Fibroblast of lung (primary cell): ENCODE data around the gene PALMD. TPM values are rescaled to one million over a fixed set of nuclear protein-coding genes. Genes with fewer than 3 reads are reported as not detected.

ENCODE experiments used
- DNase-seq, 2 donors: peaks; one replicate each; pipeline versions ENCODE4 v3.0.0 to v3.0.0-alpha.2; 2010; ENCODE audit warnings: low read depth in 2 of 2
- H2AFZ ChIP-seq: 2 replicates; pipeline ENCODE4 v1.5.1; 2012; ENCODE audit warnings: low read length, control low read depth, inconsistent platforms
- H3K27ac ChIP-seq: 2 replicates; pipeline ENCODE4 v1.5.1; 2011; ENCODE audit warnings: low read length, control low read depth; ENCODE audit not compliant: insufficient read depth
- H3K27me3 ChIP-seq: 2 replicates; pipeline ENCODE4 v1.5.1; 2011; ENCODE audit warnings: mild to moderate bottlenecking, low read length; ENCODE audit not compliant: control insufficient read depth, insufficient read depth
- H3K36me3 ChIP-seq: 2 replicates; pipeline ENCODE4 v1.5.1; 2011; ENCODE audit warnings: low read length; ENCODE audit not compliant: control insufficient read depth, insufficient read depth
- H3K4me1 ChIP-seq: 2 replicates; pipeline ENCODE4 v1.5.1; 2011; ENCODE audit warnings: low read length; ENCODE audit not compliant: control insufficient read depth, insufficient read depth; ENCODE audit errors: extremely low read depth
- H3K4me2 ChIP-seq: 2 replicates; pipeline ENCODE4 v1.5.1; 2011; ENCODE audit warnings: low read length, control low read depth; ENCODE audit not compliant: insufficient read depth; ENCODE audit errors: extremely low read depth
- H3K4me3 ChIP-seq, 4 experiments: fragments of 200-600 bp in 1 of 4; sonication (generic) in 1 of 4; replicated peaks in 1 of 4; 2 replicates each; pipeline ENCODE4 v1.5.1; 2011 to 2016; ENCODE audit warnings: low read length in 4 of 4, low read depth in 3 of 4, mild to moderate bottlenecking in 3 of 4, control low read depth in 2 of 4, inconsistent platforms in 1 of 4, mixed read lengths in 1 of 4; ENCODE audit not compliant: insufficient read depth in 1 of 4; ENCODE audit errors: control extremely low read depth in 1 of 4
- H3K79me2 ChIP-seq: 2 replicates; pipeline ENCODE4 v1.5.1; 2012; ENCODE audit warnings: mild to moderate bottlenecking, low read length, inconsistent platforms; ENCODE audit not compliant: control insufficient read depth, insufficient read depth
- H3K9ac ChIP-seq: 2 replicates; pipeline ENCODE4 v1.5.1; 2011; ENCODE audit warnings: mild to moderate bottlenecking, low read length, control low read depth; ENCODE audit not compliant: insufficient read depth
- H3K9me3 ChIP-seq: 2 replicates; pipeline ENCODE4 v1.5.1; 2012; ENCODE audit warnings: low read depth, low read length; ENCODE audit not compliant: control insufficient read depth, insufficient read depth
- H4K20me1 ChIP-seq: 2 replicates; pipeline ENCODE4 v1.5.1; 2011; ENCODE audit warnings: low read length; ENCODE audit not compliant: control insufficient read depth, insufficient read depth; ENCODE audit errors: extremely low read depth
- EZH2 ChIP-seq: IDR thresholded peaks from 2 replicates; pipeline ENCODE4 v1.5.1; 2012; ENCODE audit warnings: low read length, control low read depth, mild to moderate bottlenecking; ENCODE audit errors: missing control alignments
- polyA plus RNA-seq, 2 donors: library from polyadenylated mRNA; depleted of rRNA in 1 of 2; stranded (reverse) in 1 of 2; unstranded in 1 of 2; fragments of >200 nt; gene quantifications; 2 replicates each; pipeline ENCODE4 v1.2.1, GENCODE V29; 2011 to 2012; ENCODE audit warnings: missing spikeins in 1 of 2
- total RNA-seq: library from RNA; depleted of rRNA; stranded (reverse); fragments of >200 nt; gene quantifications from 2 replicates; pipeline ENCODE4 v1.2.1, GENCODE V29; 2014
- TF ChIP-seq, protein P1 (sequence below), 2 donors: IDR thresholded peaks in 1 of 2; conservative IDR thresholded peaks in 1 of 2; 1 replicate in 1 of 2; 2 replicates in 1 of 2; pipeline ENCODE4 v1.5.1; 2011 to 2012; ENCODE audit warnings: low read length in 2 of 2, control low read depth in 1 of 2, inconsistent platforms in 1 of 2, low read depth in 1 of 2, mild to moderate bottlenecking in 1 of 2

The PALMD gene
- total and polyA plus RNA-seq, 2 donors (not counting 1 experiment from before 2014, with no cell fraction given), result 1.5 to 31.0 TPM

DNA sequence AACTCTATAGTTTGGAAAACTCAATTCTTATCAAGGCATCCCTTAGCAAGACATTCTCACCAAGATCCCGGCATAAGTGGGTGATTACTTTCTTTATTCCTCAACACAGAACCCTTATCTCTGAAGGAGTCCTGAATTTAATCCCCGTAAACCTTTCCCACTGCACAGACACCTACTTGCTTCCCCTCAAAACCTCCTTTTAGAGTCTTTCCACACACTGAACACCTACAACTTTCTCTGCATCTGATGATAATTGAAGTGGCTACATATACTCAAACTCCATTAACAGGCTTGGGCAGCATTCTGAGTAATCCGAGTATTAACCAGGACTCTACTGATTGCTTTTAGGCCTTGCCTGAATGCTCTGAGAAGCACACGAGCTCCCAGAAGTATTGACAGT is 23.5 kb downstream of the PALMD start:
- H3K9ac ChIP-seq, result no peak overlapping the region
- H4K20me1 ChIP-seq, result no peaks in the 10 kb centered on the region
- H3K79me2 ChIP-seq, result no peaks in the 10 kb centered on the region
- H3K27ac ChIP-seq, result no peak overlapping the region
- peaks cover 5% of the 10 kb centered on the region for H3K4me1 ChIP-seq
- H3K4me2 ChIP-seq, result no peak overlapping the region
- no peaks in the 10 kb centered on the region for H3K36me3 ChIP-seq
- TF ChIP-seq EZH2, result no peak
- TF ChIP-seq, protein P1, sequence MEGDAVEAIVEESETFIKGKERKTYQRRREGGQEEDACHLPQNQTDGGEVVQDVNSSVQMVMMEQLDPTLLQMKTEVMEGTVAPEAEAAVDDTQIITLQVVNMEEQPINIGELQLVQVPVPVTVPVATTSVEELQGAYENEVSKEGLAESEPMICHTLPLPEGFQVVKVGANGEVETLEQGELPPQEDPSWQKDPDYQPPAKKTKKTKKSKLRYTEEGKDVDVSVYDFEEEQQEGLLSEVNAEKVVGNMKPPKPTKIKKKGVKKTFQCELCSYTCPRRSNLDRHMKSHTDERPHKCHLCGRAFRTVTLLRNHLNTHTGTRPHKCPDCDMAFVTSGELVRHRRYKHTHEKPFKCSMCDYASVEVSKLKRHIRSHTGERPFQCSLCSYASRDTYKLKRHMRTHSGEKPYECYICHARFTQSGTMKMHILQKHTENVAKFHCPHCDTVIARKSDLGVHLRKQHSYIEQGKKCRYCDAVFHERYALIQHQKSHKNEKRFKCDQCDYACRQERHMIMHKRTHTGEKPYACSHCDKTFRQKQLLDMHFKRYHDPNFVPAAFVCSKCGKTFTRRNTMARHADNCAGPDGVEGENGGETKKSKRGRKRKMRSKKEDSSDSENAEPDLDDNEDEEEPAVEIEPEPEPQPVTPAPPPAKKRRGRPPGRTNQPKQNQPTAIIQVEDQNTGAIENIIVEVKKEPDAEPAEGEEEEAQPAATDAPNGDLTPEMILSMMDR (conservative IDR thresholded peaks at IDR 0.05 in 1 of 2, IDR thresholded peaks at IDR 0.05 in 1 of 2; ENCODE audit: low read depth in 1 of 2, low read length in 2 of 2), result no peak
- H3K27me3 ChIP-seq, result no peaks in the 10 kb centered on the region
- no peak overlapping the region for H3K4me3 ChIP-seq
- no peak for DNase-seq
- no peak overlapping the region for H2AFZ ChIP-seq
- H3K9me3 ChIP-seq, result no peaks in the 10 kb centered on the region

DNA sequence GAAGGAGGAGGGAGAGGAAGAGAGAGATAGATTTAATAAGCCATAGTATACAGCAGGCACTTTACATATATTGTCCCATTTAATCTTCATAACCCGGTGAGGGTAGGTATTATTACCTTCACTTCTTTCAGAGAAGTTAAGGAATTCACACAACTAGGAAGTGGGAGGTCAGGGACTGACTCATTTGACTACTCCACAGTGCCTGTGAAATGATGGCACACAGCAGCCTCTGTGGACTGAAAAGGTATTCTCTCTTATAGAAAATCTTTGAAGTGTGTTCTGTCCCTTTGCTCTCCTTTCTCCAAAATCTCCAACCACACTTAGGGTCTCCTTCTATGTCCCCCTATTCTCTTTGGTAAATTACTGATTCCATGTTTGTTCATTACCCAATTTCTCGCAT is 23.9 kb downstream of the PALMD start:
- Histone ChIP-seq H3K4me1 (peaks cover 5% of the 10 kb centered on the region), H4K20me1 (no peaks in the 10 kb centered on the region), H3K27ac (no peak overlapping the region), H2AFZ (no peak overlapping the region), H3K36me3 (no peaks in the 10 kb centered on the region), H3K27me3 (no peaks in the 10 kb centered on the region), H3K4me3 (no peak overlapping the region), H3K9me3 (no peaks in the 10 kb centered on the region), H3K4me2 (no peak overlapping the region), H3K9ac (no peak overlapping the region), H3K79me2 (no peaks in the 10 kb centered on the region)
- no peak for DNase-seq
- TF ChIP-seq EZH2, result no peak
- TF ChIP-seq, protein P1 (conservative IDR thresholded peaks at IDR 0.05 in 1 of 2, IDR thresholded peaks at IDR 0.05 in 1 of 2; ENCODE audit: low read depth in 1 of 2, low read length in 2 of 2), result no peak

DNA sequence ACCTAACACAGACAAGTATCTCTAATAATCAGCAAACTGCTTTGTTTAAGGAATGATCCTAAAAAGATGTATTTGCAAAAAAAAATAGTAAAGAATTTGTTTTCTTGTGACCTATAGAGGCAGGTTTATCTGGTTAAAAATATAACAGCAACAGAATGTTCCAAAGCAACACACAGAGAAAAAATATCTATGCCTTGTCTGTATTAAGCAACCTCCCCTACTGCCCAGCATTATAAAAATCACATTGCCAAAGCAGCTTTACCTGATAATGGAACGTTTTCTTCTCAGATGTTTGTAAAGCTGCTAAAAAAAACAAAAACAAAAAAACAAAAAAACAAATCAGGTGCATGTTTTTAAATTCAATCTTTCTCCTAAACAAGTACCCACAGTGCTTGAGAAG is 24.7 kb downstream of the PALMD start:
- H4K20me1 ChIP-seq, result no peaks in the 10 kb centered on the region
- no peaks in the 10 kb centered on the region for H3K36me3 ChIP-seq
- peaks cover 5% of the 10 kb centered on the region for H3K4me1 ChIP-seq
- H3K27ac ChIP-seq, result no peak overlapping the region
- no peaks in the 10 kb centered on the region for H3K9me3 ChIP-seq
- no peak overlapping the region for H3K4me3 ChIP-seq
- no peaks in the 10 kb centered on the region for H3K79me2 ChIP-seq
- TF ChIP-seq, protein P1 (conservative IDR thresholded peaks at IDR 0.05 in 1 of 2, IDR thresholded peaks at IDR 0.05 in 1 of 2; ENCODE audit: low read depth in 1 of 2, low read length in 2 of 2), result no peak
- TF ChIP-seq EZH2, result no peak
- no peak overlapping the region for H3K4me2 ChIP-seq
- H3K9ac ChIP-seq, result no peak overlapping the region
- H2AFZ ChIP-seq, result no peak overlapping the region
- H3K27me3 ChIP-seq, result no peaks in the 10 kb centered on the region
- no peak for DNase-seq
